Gastroesophageal sphincter (tissue), 4 donors: Measurements from ENCODE around the gene SNAPC3. TPM values are rescaled to one million over a fixed set of nuclear protein-coding genes. Genes with fewer than 3 reads are reported as not detected.

Experiments used
- ATAC-seq: fragments of 150-250 bp; one replicate; pipeline ENCODE4 v1.9.1; 2016; ENCODE audit warnings: mild to moderate bottlenecking, moderate library complexity
- H3K27ac ChIP-seq, 4 donors: fragments of 200-600 bp; sonication (generic) in 3 of 4; 1 replicate in 3 of 4; 2 replicates in 1 of 4; pipeline ENCODE4 v1.5.1; 2016 to 2019
- H3K27me3 ChIP-seq: fragments of 200-600 bp; sonication (generic); one replicate; pipeline ENCODE4 v1.5.1; 2019
- H3K36me3 ChIP-seq, 2 donors: fragments of 200-600 bp; sonication (generic); one replicate each; pipeline ENCODE4 v1.5.1; 2019; ENCODE audit warnings: control low read depth in 1 of 2
- H3K4me1 ChIP-seq, 3 donors: fragments of 200-600 bp; sonication (generic); 1 replicate in 2 of 3; 2 replicates in 1 of 3; pipeline ENCODE4 v1.5.1; 2016 to 2019; ENCODE audit warnings: control low read depth in 2 of 3
- H3K4me3 ChIP-seq, 2 donors: fragments of 200-600 bp; sonication (generic); one replicate each; pipeline ENCODE4 v1.5.1; 2019; ENCODE audit warnings: mild to moderate bottlenecking in 1 of 2, moderate library complexity in 1 of 2
- H3K9me3 ChIP-seq, 3 donors: fragments of 200-600 bp; sonication (generic); one replicate each; pipeline ENCODE4 v1.5.1; 2017 to 2019; ENCODE audit warnings: control low read depth in 2 of 3
- CTCF ChIP-seq, 4 experiments: fragments of 200-600 bp in 2 of 4; fragments of 450-650 bp in 2 of 4; sonication (generic) in 1 of 4; IDR thresholded peaks; one replicate each; pipeline ENCODE4 v1.5.1; 2017 to 2019; ENCODE audit warnings: antibody characterized with exemption in 4 of 4, mild to moderate bottlenecking in 2 of 4, moderate library complexity in 2 of 4
- EP300 ChIP-seq: sonication (generic); formaldehyde crosslinking; IDR thresholded peaks from one replicate; pipeline ENCODE4 v1.6.1; 2017; ENCODE audit warnings: antibody characterized with exemption, mild to moderate bottlenecking
- POLR2A ChIP-seq, 2 donors: fragments of 450-650 bp; IDR thresholded peaks; one replicate each; pipeline ENCODE4 v1.6.1; 2017; ENCODE audit warnings: antibody characterized with exemption in 2 of 2, mild to moderate bottlenecking in 2 of 2, moderate library complexity in 1 of 2
- POLR2AphosphoS5 ChIP-seq: sonication (generic); formaldehyde crosslinking; IDR thresholded peaks from one replicate; pipeline ENCODE4 v1.6.1; 2017; ENCODE audit warnings: antibody characterized with exemption
- WGBS, 2 donors: methylation state at CpG; one replicate each; pipeline ENCODE4 v1.1.5; 2018; ENCODE audit warnings: low coverage in 1 of 2; 5-methylcytosine and 5-hydroxymethylcytosine counted together
- total RNA-seq, 4 donors: library from RNA; depleted of rRNA; stranded (reverse); fragments of >200 nt; gene quantifications; one replicate each; pipeline ENCODE4 v1.1.0, GENCODE V29; 2016

SNAPC3 gene
- total RNA-seq, 4 donors from 2014 or later = 32.2 to 51.1 (median 36.4) TPM

DNA sequence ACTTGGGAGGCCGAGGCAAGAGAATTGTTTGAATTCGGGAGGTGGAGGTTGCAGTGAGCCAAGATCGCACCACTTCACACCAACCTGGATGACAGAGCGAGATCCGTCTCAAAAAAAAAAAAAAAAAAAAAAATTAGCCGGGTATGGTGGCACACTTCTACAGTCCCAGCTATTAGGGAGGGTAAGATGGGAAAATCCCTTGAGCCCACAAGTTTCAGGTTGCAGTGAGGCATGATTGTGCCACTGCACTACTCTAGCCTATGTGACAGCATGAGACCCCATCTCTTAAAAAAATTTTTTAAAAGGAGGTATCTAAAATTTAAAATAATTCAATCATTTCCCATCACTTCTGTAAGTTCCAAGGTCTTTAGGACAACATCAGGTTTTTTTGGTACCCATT, 62.1 kb downstream of the SNAPC3 start:
- 90% methylated on average over 6 of the region's 6 CpGs; no CpG with 5 or more reads in 1 of the 2 donors for WGBS, 2 donors
- peaks cover 0 to 14% (median 0%) of the 10 kb centered on the region in 3 donors for H3K4me1 ChIP-seq
- H3K27me3 ChIP-seq = no peaks in the 10 kb centered on the region
- H3K9me3 ChIP-seq = no peaks in the 10 kb centered on the region
- H3K27ac ChIP-seq = no peak overlapping the region
- TF ChIP-seq POLR2AphosphoS5 = no peak
- no peak for TF ChIP-seq EP300
- no peak for TF ChIP-seq POLR2A (IDR thresholded peaks at IDR 0.05)
- no peak for TF ChIP-seq CTCF (IDR thresholded peaks at IDR 0.05)
- H3K4me3 ChIP-seq = no peak overlapping the region
- no peak for ATAC-seq
- peaks cover 0 to 54% of the 10 kb centered on the region in 2 donors for H3K36me3 ChIP-seq

- TF ChIP-seq CTCF (IDR thresholded peaks at IDR 0.05) = peak; percentile 12 to 50 (median 40)
- no peak for TF ChIP-seq EP300
- no peak for ATAC-seq
- H3K36me3 ChIP-seq = peaks cover 0 to 53% of the 10 kb centered on the region in 2 donors
- no peak overlapping the region for H3K4me3 ChIP-seq
- peaks cover 0 to 14% (median 0%) of the 10 kb centered on the region in 3 donors for H3K4me1 ChIP-seq
- 44 to 48% methylated on average over 2 of the region's 2 CpGs for WGBS, 2 donors
- no peaks in the 10 kb centered on the region for H3K9me3 ChIP-seq
- H3K27ac ChIP-seq = no peak overlapping the region
- no peaks in the 10 kb centered on the region for H3K27me3 ChIP-seq
Measured at GRCh38 chr9:15485836-15486666, 63.4 kb downstream of the SNAPC3 start.

DNA sequence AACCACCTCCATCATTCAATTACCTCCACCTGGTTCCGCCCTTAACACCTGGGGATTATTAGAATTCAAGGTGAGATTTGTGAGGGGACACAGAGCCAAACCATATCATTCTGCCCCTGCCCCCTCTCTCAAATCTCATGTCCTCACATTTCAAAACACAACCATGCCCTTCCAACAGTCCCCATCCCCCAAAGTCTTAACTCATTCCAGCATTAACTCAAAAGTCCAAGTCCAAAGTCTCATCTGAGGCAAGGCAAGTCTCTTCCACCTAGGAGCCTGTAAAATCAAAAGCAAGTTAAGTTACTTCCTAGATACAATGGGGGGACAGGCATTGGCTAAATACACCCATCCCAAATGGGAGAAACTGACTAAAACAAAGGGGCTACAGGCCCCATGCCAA, 69.3 kb downstream of the SNAPC3 start:
- ATAC-seq = no peak
- peaks cover 0 to 40% of the 10 kb centered on the region in 2 donors for H3K36me3 ChIP-seq
- TF ChIP-seq CTCF (IDR thresholded peaks at IDR 0.05) = no peak
- no peak for TF ChIP-seq POLR2A (IDR thresholded peaks at IDR 0.05)
- TF ChIP-seq POLR2AphosphoS5 = no peak
- TF ChIP-seq EP300 = no peak
- 89 to 100% methylated on average over 1 of the region's 1 CpG for WGBS, 2 donors
- no peaks in the 10 kb centered on the region for H3K4me1 ChIP-seq
- H3K9me3 ChIP-seq = no peaks in the 10 kb centered on the region
- H3K27me3 ChIP-seq = no peaks in the 10 kb centered on the region
- H3K27ac ChIP-seq = no peak overlapping the region
- no peak overlapping the region for H3K4me3 ChIP-seq

DNA sequence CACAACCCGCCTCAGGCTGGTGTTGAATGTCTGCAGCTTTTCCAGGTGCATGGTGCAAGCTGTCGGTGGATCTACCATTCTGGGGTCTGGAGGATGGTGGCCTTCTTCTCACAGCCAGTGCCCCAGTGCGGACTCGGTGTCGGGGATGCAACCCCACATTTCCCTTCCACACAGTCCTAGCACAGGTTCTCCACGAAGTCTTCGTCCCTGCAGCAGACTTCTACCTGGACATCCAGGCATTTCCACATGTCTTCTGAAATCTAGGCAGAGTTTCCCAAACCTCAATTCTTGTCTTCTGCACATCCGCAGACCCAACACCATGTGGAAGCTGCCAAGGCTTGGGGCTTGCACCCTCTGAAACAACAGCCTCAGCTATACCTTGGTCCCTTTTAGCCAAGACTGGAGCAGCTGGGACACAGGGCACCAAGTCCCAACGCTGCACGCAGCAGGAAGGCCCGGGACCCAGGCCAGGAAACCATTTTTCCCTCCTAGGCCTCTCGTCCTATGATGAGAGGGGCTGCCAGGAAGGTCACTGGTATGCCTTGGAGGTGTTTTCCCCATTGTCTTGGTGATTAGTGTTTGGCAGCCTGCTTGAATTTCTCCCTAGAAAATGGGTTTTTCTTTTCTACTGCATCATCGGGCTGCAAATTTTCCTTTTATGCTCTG, 69.9 kb downstream of the SNAPC3 start:
- H3K4me1 ChIP-seq = no peaks in the 10 kb centered on the region
- H3K9me3 ChIP-seq = no peaks in the 10 kb centered on the region
- no peaks in the 10 kb centered on the region for H3K27me3 ChIP-seq
- ATAC-seq = no peak
- TF ChIP-seq CTCF (IDR thresholded peaks at IDR 0.05) (no peak), EP300 (no peak), POLR2A (IDR thresholded peaks at IDR 0.05) (no peak), POLR2AphosphoS5 (no peak)
- 91 to 97% methylated on average over 5 to 10 of the region's 13 CpGs for WGBS, 2 donors
- peaks cover 0 to 36% of the 10 kb centered on the region in 2 donors for H3K36me3 ChIP-seq
- no peak overlapping the region for H3K4me3 ChIP-seq
- H3K27ac ChIP-seq = no peak overlapping the region
